Neural cell (in vitro differentiated cells): ENCODE results near the gene CFL1. TPM values are rescaled to one million over a fixed set of nuclear protein-coding genes. Genes with fewer than 3 reads are reported as not detected.

Experiments
- H2AFZ ChIP-seq: fragments of 200-600, 300-800 bp; sonication (generic), shearing (Covaris generic); 2 replicates; pipeline ENCODE4 v1.6.0; 2014; ENCODE audit warnings: low read depth, mild to moderate bottlenecking, antibody characterized with exemption, low read length, moderate library complexity
- H3F3A ChIP-seq: fragments of 200-600 bp; shearing (Covaris generic); 2 replicates; pipeline ENCODE4 v1.6.1; 2016; ENCODE audit warnings: mild to moderate bottlenecking, moderate library complexity, mixed read lengths, antibody characterized with exemption, low read length; ENCODE audit not compliant: insufficient read depth, poor library complexity, severe bottlenecking
- H3K27ac ChIP-seq: fragments of 200-600, 300-800 bp; sonication (generic), shearing (Covaris generic); 2 replicates; pipeline ENCODE4 v1.5.1; 2014; ENCODE audit warnings: mild to moderate bottlenecking, low read length, moderate library complexity
- H3K27me3 ChIP-seq: fragments of 300-800, 200-600 bp; sonication (generic), shearing (Covaris generic); 2 replicates; pipeline ENCODE4 v1.6.0; 2014; ENCODE audit warnings: mild to moderate bottlenecking, low read depth, low read length, moderate library complexity; ENCODE audit not compliant: insufficient read depth
- H3K36me3 ChIP-seq: fragments of 300-800, 200-600 bp; sonication (generic), shearing (Covaris generic); 2 replicates; pipeline ENCODE4 v1.5.1; 2014; ENCODE audit warnings: mild to moderate bottlenecking, antibody characterized with exemption, low read length, moderate library complexity; ENCODE audit not compliant: insufficient read depth
- H3K4me2 ChIP-seq: fragments of 300-800, 200-600 bp; sonication (generic), shearing (Covaris generic); 2 replicates; pipeline ENCODE4 v1.6.0; 2014; ENCODE audit warnings: mild to moderate bottlenecking, low read length
- H3K4me3 ChIP-seq: fragments of 300-800, 200-600 bp; sonication (generic), shearing (Covaris generic); 2 replicates; pipeline ENCODE4 v1.5.1; 2014; ENCODE audit warnings: mild to moderate bottlenecking, low read length, moderate library complexity
- H3K79me2 ChIP-seq: fragments of 200-600 bp; shearing (Covaris generic); replicated peaks from 2 replicates; pipeline ENCODE4 v1.6.0; 2014; ENCODE audit warnings: mild to moderate bottlenecking, low read length, moderate library complexity; ENCODE audit not compliant: insufficient read depth
- H3K9ac ChIP-seq: fragments of 300-800, 200-600 bp; sonication (generic), shearing (Covaris generic); 2 replicates; pipeline ENCODE4 v1.6.1; 2016; ENCODE audit warnings: mild to moderate bottlenecking, low read length, mixed read lengths
- H3K9me2 ChIP-seq: fragments of 200-600 bp; shearing (Covaris generic); 2 replicates; pipeline ENCODE4 v1.6.1; 2016; ENCODE audit warnings: mild to moderate bottlenecking, low read length, mixed read lengths; ENCODE audit not compliant: insufficient read depth
- H3K9me3 ChIP-seq: fragments of 200-600, 300-800 bp; sonication (generic), shearing (Covaris generic); 2 replicates; pipeline ENCODE4 v1.6.1; 2016; ENCODE audit warnings: mild to moderate bottlenecking, mixed run types, low read length, moderate library complexity, mixed read lengths
- H4K20me1 ChIP-seq: fragments of 200-600 bp; shearing (Covaris generic); 2 replicates; pipeline ENCODE4 v1.6.1; 2016; ENCODE audit warnings: mild to moderate bottlenecking, mixed run types; ENCODE audit not compliant: insufficient read depth
- EP300 ChIP-seq: fragments of 450-650 bp; conservative IDR thresholded peaks from 2 replicates; pipeline ENCODE4 v1.6.1; 2014; ENCODE audit warnings: antibody characterized with exemption, mild to moderate bottlenecking, moderate library complexity; ENCODE audit not compliant: poor library complexity, severe bottlenecking
- EZH2 ChIP-seq: fragments of 200-600, 300-800 bp; shearing (Covaris generic), sonication (generic); IDR thresholded peaks from 2 replicates; pipeline ENCODE4 v1.6.1; 2014; ENCODE audit warnings: antibody characterized with exemption, low read length, borderline replicate concordance, mild to moderate bottlenecking; ENCODE audit not compliant: insufficient read depth, poor library complexity, severe bottlenecking
- MXI1 ChIP-seq: fragments of 450-650 bp; conservative IDR thresholded peaks from 2 replicates; pipeline ENCODE4 v1.6.1; 2014; ENCODE audit warnings: antibody characterized with exemption, mild to moderate bottlenecking; ENCODE audit not compliant: poor library complexity, severe bottlenecking
- RAD21 ChIP-seq: fragments of 450-650 bp; conservative IDR thresholded peaks from 2 replicates; pipeline ENCODE4 v1.6.1; 2014; ENCODE audit warnings: antibody characterized with exemption, mild to moderate bottlenecking, moderate library complexity
- SMC3 ChIP-seq: fragments of 450-650 bp; conservative IDR thresholded peaks from 2 replicates; pipeline ENCODE4 v1.6.1; 2014; ENCODE audit warnings: antibody characterized with exemption, mild to moderate bottlenecking, moderate library complexity; ENCODE audit not compliant: poor library complexity
- TAF1 ChIP-seq: IDR thresholded peaks from 2 replicates; pipeline ENCODE4 v1.6.1; 2012; ENCODE audit warnings: low read depth
- polyA plus RNA-seq: library from polyadenylated mRNA; depleted of rRNA; stranded (reverse); fragments of >200 nt; gene quantifications from 2 replicates; pipeline ENCODE4 v1.2.3, GENCODE V29; 2014
- TF ChIP-seq, protein P1 (sequence below): fragments of 450-650 bp; IDR thresholded peaks from 2 replicates; pipeline ENCODE4 v1.5.1; 2014; ENCODE audit warnings: antibody characterized with exemption, mild to moderate bottlenecking, moderate library complexity; ENCODE audit not compliant: poor library complexity, severe bottlenecking
- TF ChIP-seq, protein P2 (sequence below): IDR thresholded peaks from 2 replicates; pipeline ENCODE4 v1.6.1; 2012; ENCODE audit warnings: borderline replicate concordance

CFL1 gene
- polyA plus RNA-seq, 1 donor from 2014 or later, result 1,633 TPM

DNA sequence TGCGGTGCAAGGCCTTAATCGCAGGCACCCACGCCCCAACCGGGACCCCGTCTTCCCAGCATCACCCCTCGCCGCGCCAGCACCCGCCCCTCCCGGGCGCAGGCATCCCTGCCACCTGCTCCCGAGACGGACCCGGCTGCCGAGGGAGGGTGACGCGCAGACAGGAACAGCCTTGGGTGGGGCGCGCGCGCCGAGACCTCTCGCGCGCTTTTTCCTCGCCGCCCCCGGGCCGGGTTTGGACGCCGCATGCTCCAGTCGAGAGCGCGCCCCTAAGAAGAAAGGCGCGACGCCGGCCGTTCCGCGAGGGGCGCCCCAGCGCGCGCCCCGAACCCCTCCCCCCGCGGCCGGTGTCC lies 504 bp downstream of the CFL1 start:
- Histone ChIP-seq H3K9me3 (no peaks in the 10 kb centered on the region), H3K27ac (peak overlapping the region; percentile 99), H3K4me3 (peak overlapping the region; percentile 100), H3K4me2 (peak overlapping the region; percentile 90), H3F3A (peaks cover 5% of the 10 kb centered on the region), H3K9ac (peak overlapping the region; percentile 91), H3K9me2 (no peaks in the 10 kb centered on the region), H4K20me1 (peaks cover 48% of the 10 kb centered on the region), H3K79me2 (peaks cover 53% of the 10 kb centered on the region), H2AFZ (peak overlapping the region; percentile 31), H3K36me3 (peaks cover 5% of the 10 kb centered on the region), H3K27me3 (no peaks in the 10 kb centered on the region)
- TF ChIP-seq MXI1, result peak; percentile 59
- TF ChIP-seq, protein P1, sequence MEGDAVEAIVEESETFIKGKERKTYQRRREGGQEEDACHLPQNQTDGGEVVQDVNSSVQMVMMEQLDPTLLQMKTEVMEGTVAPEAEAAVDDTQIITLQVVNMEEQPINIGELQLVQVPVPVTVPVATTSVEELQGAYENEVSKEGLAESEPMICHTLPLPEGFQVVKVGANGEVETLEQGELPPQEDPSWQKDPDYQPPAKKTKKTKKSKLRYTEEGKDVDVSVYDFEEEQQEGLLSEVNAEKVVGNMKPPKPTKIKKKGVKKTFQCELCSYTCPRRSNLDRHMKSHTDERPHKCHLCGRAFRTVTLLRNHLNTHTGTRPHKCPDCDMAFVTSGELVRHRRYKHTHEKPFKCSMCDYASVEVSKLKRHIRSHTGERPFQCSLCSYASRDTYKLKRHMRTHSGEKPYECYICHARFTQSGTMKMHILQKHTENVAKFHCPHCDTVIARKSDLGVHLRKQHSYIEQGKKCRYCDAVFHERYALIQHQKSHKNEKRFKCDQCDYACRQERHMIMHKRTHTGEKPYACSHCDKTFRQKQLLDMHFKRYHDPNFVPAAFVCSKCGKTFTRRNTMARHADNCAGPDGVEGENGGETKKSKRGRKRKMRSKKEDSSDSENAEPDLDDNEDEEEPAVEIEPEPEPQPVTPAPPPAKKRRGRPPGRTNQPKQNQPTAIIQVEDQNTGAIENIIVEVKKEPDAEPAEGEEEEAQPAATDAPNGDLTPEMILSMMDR, result no peak

DNA sequence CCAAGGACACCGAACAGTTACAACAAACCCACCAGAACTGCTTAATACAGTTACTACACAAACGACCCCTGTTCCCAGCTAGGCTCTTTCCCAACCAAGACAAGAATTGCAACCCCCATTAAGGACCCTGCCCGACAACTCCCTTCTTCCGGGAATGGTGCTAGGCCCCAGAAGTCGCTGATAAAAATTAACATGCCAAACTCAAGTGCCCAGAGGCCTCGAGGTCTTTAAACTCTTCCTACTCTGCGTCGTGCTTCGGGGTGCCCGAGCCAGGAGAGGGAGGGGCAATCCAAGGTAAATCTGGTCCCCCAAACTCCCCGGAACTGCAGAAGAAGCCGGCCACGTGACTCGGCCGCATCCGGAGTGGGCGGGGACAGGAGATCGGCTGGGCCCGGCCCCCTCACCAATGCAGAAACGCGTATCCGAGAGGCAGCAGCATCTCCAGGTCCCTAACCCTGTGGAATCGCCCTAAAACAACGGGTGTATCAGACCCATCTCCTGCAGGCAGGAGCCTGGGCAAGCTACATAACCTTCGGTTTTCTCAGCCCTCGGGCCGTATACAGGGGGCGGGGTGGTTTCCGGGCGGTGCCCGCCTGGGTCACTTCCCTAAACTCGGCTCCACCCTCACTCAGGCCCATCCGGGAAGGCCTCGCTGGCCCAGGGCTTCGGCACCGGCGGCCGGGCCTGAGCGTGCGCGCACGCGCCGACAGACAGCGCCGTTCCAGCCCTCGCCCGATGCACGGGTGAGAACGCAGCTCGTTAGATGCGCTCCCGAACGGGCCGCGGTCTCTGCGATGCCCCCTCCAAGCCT lies 1.1 kb downstream of the CFL1 start:
- H3K9ac ChIP-seq, result peak overlapping the region; percentile 91
- H3K27me3 ChIP-seq, result no peaks in the 10 kb centered on the region
- peaks cover 48% of the 10 kb centered on the region for H4K20me1 ChIP-seq
- peaks cover 49% of the 10 kb centered on the region for H3K79me2 ChIP-seq
- peaks cover 5% of the 10 kb centered on the region for H3K36me3 ChIP-seq
- H3K9me2 ChIP-seq, result no peaks in the 10 kb centered on the region
- TF ChIP-seq MXI1, result peak; percentile 64
- TF ChIP-seq, protein P2, sequence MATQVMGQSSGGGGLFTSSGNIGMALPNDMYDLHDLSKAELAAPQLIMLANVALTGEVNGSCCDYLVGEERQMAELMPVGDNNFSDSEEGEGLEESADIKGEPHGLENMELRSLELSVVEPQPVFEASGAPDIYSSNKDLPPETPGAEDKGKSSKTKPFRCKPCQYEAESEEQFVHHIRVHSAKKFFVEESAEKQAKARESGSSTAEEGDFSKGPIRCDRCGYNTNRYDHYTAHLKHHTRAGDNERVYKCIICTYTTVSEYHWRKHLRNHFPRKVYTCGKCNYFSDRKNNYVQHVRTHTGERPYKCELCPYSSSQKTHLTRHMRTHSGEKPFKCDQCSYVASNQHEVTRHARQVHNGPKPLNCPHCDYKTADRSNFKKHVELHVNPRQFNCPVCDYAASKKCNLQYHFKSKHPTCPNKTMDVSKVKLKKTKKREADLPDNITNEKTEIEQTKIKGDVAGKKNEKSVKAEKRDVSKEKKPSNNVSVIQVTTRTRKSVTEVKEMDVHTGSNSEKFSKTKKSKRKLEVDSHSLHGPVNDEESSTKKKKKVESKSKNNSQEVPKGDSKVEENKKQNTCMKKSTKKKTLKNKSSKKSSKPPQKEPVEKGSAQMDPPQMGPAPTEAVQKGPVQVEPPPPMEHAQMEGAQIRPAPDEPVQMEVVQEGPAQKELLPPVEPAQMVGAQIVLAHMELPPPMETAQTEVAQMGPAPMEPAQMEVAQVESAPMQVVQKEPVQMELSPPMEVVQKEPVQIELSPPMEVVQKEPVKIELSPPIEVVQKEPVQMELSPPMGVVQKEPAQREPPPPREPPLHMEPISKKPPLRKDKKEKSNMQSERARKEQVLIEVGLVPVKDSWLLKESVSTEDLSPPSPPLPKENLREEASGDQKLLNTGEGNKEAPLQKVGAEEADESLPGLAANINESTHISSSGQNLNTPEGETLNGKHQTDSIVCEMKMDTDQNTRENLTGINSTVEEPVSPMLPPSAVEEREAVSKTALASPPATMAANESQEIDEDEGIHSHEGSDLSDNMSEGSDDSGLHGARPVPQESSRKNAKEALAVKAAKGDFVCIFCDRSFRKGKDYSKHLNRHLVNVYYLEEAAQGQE, result no peak
- H3K9me3 ChIP-seq, result no peaks in the 10 kb centered on the region
- H2AFZ ChIP-seq, result peak overlapping the region; percentile 31
- peaks cover 5% of the 10 kb centered on the region for H3F3A ChIP-seq
- H3K4me2 ChIP-seq, result peak overlapping the region; percentile 90
- H3K4me3 ChIP-seq, result peak overlapping the region; percentile 100
- peak overlapping the region; percentile 99 for H3K27ac ChIP-seq

DNA sequence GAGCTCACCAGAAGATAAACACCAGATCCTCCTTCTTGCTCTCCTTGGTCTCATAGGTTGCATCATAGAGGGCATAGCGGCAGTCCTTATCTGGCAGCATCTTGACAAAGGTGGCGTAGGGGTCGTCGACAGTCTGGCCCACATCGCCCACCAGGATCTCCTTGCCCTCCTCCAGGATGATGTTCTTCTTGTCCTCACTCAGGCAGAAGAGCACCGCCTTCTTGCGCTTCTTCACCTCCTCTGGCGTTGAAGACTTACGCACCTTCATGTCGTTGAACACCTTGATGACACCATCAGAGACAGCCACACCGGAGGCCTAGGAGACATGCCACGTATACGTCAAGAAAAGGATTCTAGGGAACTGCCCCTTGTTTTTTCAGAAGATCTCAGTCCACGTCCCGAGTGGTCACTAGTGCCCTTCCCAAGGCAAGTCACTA lies 2.0 kb downstream of the CFL1 start:
- Histone ChIP-seq H3K4me3 (peak overlapping the region; percentile 100), H4K20me1 (peaks cover 48% of the 10 kb centered on the region), H3K9ac (peak overlapping the region; percentile 91), H3K9me3 (no peaks in the 10 kb centered on the region), H3K9me2 (no peaks in the 10 kb centered on the region), H3K27ac (no peak overlapping the region), H2AFZ (no peak overlapping the region), H3K79me2 (peaks cover 40% of the 10 kb centered on the region), H3F3A (peaks cover 5% of the 10 kb centered on the region), H3K4me2 (peak overlapping the region; percentile 90), H3K36me3 (peaks cover 5% of the 10 kb centered on the region), H3K27me3 (no peaks in the 10 kb centered on the region)
- TF ChIP-seq SMC3 (no peak), RAD21 (no peak), MXI1 (no peak), EZH2 (no peak), EP300 (no peak), TAF1 (no peak)
- TF ChIP-seq, protein P2, result no peak
